ENCODE measurements around the gene CHAC1.

Gene CHAC1

GRCh38 chr15:40990789-40991188, 37.5 kb downstream of the CHAC1 start:
- no peak for FAIRE-seq

GRCh38 chr15:40991355-40991754, 38.1 kb downstream of the CHAC1 start:
- FAIRE-seq: no peak

DNA sequence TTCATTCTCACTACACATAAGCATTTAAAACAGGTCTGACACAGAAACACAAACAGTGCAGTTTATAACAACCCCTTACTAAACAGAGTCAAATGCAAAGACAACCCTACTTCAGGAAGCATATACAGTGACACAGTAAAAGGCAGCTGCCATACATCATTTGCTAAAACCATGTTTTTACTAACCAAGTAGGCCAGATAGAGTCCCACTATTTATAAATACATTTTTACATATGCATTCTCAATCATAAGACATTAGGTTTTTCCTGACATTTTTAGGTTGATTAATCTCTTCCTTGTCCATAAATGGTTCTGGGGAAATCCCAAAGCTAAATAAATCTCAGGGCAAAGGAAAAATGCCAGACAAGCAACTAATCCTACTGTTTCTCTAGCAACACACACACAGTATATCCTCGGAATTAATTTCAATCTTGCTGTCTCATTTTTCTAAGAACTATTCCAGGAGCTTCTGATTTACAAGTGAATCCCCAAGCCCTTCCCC, 39.0 kb downstream of the CHAC1 start:
- FAIRE-seq: no peak

GRCh38 chr15:40992825-40993224, 39.6 kb downstream of the CHAC1 start:
- no peak for FAIRE-seq

GRCh38 chr15:40995656-40996055, 42.4 kb downstream of the CHAC1 start:
- FAIRE-seq: no peak

DNA sequence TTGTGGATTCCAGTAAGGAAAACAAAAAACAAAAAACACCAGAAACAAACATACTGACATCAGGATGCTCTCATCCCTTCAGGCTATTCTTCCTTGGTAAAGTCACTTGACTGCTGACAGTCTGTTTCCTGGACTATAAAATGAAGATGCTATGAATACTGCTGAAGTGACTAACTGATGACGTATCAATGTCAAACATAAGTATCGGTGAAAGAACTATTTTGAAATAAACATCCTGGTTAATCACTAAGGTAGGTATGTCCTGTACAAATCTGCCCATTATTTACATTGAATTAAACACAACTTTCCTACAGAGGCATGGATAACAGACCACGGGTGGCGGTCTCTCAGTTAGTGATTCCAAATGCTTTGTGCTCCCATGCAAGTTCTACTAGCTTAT, 45.9 kb downstream of the CHAC1 start:
- FAIRE-seq: no peak

- no peak for FAIRE-seq
Measured at GRCh38 chr15:41001524-41002214, 48.4 kb downstream of the CHAC1 start.

- no peak for FAIRE-seq
Measured at GRCh38 chr15:41004490-41004889, 51.2 kb downstream of the CHAC1 start.
